Measurements from ENCODE around the gene CKAP4.

The CKAP4 gene

DNA sequence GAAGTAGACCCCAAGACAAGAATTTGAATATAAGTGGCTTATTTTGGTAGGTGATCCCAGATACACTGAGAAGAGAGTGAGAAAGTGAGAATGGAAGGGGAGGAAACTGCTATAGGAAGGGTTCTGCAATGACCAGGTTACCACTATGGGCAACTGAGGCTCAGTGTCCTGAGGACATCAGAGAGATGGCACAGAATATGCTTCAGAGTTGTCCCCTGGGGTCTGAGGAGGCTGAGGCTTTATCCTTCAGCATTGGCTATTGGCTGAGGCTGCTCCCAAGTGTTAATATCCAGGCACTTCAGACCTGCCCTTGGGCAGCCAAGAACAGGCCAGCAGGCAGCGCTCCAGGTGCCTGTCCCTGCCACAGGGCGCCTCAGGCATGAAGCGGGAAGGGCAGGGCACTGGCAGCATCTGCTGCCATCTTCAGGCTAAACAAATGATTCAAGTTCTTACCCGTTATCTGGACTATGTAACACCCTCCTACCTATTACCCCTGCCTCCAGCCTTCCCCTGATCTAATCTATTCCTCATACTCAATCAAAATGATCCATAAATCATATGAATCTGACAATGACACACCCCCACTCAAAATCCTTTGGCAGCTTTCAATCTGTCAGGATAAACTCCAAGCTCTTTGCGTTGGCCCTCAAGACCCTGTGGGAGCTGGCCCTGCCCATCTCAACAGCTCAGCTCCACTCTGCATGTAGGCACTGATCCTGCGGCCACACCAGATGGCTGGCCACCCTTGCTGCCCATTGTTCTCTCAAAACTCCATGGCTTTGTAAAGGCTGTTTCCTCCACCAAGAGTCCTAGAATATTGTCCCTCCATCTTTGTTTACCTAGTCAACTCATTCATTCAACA, 42.4 kb downstream of the CKAP4 start:
- FAIRE-seq, result no peak
- no peak for DNase-seq (ENCODE audit: insufficient read length, low spot score)

DNA sequence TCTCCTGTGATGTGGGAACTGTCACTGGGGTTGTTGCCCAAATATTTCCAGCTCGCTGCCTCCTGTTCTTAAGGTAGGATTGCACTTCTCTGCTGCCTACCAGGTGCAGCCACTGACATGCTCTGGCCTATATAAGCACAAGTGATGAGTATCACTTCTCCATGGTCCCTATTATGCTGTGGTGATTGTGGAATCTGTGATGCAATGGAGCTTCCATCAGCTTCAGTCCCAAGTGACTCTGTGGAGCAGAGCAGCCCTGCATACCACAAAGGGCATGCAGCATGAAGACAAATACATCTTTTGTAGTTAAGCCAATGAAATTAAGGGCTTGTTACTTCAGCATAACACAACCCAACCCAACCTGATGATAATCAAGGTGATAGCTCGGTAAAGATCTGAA, 43.5 kb downstream of the CKAP4 start:
- FAIRE-seq (no peak), DNase-seq (ENCODE audit: insufficient read length, low spot score) (no peak)

DNA sequence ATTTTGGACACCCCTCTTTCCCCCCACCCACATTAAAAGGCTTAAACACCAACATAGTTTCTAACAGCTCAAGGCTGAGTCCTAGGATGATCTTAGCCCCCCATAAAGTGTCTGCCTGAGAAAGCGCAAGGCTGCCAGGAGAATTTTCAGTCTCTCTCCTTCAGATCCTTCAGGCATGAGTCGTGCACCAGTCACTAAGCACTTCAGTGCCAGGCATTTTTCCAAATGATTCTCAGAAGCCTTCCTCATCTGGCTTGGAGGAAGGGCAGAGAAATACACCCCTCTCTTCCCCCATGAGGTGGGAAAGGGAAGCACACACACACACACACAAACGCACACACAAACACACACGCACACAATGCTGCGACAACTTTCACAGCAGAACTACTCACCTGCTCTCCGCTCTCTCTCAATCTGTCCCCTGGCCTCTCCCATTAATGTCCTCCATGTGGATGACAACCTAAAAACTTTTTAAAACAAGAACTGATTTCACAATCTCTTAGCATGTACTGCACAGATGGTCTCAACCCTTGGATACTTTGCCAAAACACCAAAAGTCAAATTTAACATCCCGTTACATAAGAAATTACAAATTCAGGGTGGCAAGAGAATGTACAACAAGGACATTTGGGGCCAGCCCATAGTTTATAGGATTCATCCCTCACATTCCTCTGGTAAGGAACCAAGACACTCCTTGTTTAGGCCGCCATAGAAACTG, 49.8 kb downstream of the CKAP4 start:
- DNase-seq (ENCODE audit: insufficient read length, low spot score) (no peak), FAIRE-seq (no peak)

DNA sequence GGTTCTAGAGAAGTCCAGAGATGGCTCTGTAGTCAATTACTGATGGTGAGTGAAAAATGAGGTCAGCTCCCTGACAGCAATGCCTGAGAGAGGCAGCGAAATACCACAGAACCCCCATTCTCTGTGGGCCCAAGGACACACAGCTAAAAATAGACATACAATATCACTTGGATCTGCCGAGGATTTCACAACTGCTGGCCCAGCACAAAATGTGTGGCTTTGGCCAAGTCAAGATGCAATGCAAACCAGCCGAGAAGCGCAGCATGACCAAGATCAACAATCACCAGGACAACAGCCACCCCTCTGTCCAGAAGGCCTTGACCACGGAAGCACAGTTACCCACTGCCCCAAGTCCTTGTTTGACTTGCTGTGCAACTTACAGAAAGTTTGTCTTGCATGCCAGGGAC, 52.2 kb downstream of the CKAP4 start:
- FAIRE-seq, result no peak
- DNase-seq (ENCODE audit: insufficient read length, low spot score), result no peak

DNA sequence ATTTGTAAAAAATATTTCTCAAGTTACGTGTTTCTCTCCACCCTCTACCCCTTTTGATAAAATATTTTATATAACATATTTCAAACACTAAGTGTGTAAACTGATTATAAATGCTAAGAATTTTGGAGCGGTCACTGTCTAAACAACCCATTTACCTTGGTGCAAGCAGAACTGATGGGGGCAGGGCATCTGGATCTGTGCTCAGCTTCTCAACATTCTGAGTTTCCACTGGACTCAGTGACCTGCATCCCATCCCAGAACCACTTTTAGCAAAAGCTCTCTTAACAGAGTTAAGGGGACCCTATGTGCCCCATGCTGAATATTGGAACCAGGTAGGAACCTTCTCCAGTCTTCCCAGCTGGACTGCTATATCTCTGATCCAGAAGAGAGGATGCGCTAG, 53.5 kb downstream of the CKAP4 start:
- FAIRE-seq (no peak), DNase-seq (ENCODE audit: insufficient read length, low spot score) (no peak)

DNA sequence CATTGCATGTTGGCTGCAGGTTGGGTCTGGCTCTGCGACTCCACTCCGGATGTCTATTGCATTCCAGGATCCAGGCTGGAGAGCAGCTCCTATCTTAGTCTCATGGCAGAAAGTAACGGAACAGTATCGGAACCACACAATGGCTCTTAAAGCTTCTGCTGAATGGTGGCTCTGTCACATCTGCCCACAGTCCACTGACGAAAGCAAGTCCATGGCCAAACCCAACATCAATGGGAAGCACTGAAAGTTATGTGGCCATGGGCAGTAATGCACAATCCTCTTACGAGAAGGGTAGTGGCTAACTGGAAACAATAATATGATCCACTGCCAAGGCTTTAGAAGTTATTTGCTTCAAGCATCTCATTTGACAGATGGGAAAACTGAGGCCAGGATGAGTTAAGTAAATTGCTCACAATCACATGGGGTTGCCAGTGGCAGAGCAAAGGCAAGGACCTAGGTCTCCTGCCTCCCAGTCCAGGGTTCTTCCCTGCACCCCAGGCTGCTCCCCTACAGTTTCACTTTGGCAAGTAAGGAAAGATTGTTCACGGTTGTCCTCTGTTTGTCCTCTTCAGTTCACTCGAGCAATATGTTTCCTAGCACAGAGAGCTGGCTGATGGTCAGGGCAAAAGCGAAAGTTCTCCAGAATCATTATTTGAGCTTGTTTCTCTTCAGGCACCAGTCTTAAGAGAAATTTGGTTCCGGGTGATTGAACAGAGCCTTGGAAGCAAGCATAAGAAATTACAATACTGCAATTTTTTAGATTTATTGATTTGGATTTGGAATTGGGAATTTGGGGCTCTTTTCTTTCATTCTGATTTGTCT, 54.2 kb downstream of the CKAP4 start:
- no peak for DNase-seq (ENCODE audit: insufficient read length, low spot score)
- no peak for FAIRE-seq

DNA sequence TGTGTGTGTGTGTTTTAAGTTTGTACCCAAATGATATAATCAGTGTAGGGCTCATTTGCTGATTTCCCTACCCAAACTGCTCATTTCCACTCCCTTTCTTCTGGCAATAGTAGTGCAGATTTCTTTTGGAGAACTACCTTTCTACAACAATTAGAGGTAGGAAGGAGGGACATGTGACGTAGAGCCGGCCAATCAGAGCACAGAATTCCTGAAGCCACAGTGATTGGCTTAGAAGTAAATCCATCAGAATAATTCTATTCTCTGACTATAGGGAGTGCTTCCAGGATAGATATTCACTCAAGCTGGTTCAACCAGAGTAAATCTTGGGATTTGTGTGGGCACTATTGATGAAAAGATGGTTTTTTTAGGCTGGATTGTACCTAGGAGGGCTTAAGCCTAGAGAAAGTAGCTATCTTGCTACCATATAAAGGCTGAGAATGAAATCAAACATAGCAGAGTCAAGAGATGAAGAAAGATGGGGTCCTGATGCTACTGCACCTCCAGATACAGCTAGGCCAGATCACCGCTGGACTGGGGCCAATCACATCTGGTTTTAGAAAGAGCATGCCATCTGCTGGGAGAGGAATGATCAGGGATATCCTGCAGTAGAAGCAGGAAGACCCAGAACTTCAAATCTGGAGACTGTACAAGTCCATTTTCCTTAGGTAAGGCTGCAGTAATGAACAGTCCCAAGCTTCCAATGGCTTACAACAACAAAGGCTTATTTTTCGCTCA, 55.0 kb downstream of the CKAP4 start:
- FAIRE-seq (no peak), DNase-seq (ENCODE audit: insufficient read length, low spot score) (no peak)

DNA sequence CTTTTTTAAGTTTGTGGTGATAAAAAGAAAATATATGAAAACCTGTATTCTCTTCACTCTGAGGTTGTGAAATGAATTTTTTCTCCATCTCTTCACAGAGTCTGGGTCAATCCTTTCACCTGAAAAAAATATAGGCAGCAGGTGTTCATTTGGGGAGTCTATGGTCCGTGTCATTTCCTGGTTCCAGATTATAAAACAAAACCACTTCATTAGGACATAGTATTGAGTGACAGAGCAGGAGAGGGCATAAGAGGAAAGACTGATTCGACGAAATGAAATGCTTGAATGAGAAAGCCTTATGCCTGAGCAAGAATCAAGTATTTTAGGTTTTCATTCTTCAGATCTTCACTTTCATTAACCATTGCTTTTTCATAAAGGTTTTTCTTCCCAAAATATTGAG, 57.2 kb downstream of the CKAP4 start:
- no peak for FAIRE-seq

DNA sequence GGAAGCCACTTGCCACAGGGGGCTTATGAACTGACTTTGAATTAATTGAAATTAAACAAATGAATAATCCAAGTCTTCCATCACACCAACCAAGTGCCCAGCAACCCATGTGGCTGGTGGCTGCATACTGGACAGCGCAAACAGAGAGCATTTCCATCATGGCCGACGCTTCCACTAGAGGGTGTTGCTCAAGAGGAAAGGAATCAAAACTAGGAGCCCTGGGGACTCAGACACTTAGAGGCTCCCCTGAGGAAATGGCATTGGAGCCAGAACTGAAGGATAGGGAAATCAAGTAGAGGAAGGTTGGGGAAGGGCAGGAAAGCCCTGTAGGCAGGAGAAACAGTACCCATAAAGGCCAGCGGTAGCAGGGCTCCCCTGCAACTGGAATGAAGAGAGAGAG, 58.5 kb downstream of the CKAP4 start:
- FAIRE-seq, result no peak
- DNase-seq (ENCODE audit: insufficient read length, low spot score), result no peak

More for the DNA sequence above, 57.2 kb downstream of the CKAP4 start:
- no peak for DNase-seq (ENCODE audit: insufficient read length, low spot score)

DNA sequence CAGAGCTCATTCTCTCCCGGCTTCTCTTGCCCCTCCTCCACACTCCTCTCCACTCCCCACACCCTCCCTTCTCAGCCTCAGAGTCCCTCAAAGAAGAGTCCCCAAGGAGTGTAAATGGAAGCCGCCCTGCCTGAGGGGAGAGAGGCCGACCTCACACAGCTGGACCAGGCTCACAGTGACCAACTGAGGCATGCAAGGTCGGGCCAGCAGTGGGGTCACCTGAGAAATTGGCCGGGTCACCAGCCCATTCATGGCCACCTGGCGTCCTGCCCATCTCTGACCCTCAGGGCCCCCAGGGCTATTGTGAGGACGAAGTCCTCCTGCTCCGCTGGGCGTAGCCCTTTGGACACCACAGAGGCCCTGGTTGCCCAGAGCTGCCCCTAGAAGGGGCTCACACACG, 59.6 kb downstream of the CKAP4 start:
- DNase-seq (ENCODE audit: insufficient read length, low spot score), result no peak
- no peak for FAIRE-seq
